AG04450 (cell line): ENCODE results near the gene MYL12A. TPM values are rescaled to one million over a fixed set of nuclear protein-coding genes. Genes with fewer than 3 reads are reported as not detected.

Experiments used
- CTCF ChIA-PET: fragments of 300-600, 350-600 bp; formaldehyde crosslinking; extraction: SDS; loops from one replicate; lab custom pipeline; 2022; ENCODE audit warnings: antibody characterized with exemption, inconsistent platforms; lab: Charles Lee
- POLR2A ChIA-PET: fragments of 350-600 bp; formaldehyde crosslinking; extraction: SDS; loops from one replicate; lab custom pipeline; 2021; ENCODE audit warnings: antibody characterized with exemption, inconsistent platforms; lab: Yijun Ruan, JAX
- DNase-seq: peaks from one replicate; pipeline ENCODE4 v3.0.0-alpha.2; 2011; ENCODE audit warnings: low read depth, low spot score
- H3K27ac ChIP-seq: one replicate; pipeline ENCODE4 v1.5.1; 2012; ENCODE audit warnings: low read depth, low read length, control low read depth
- H3K27me3 ChIP-seq: one replicate; pipeline ENCODE4 v1.6.0; 2012; ENCODE audit warnings: low read length; ENCODE audit not compliant: control insufficient read depth, insufficient read depth
- H3K4me3 ChIP-seq: 2 replicates; pipeline ENCODE4 v1.5.1; 2011; ENCODE audit warnings: mild to moderate bottlenecking, low read depth, low read length, control low read depth
- H3K9me3 ChIP-seq: 2 replicates; pipeline ENCODE4 v1.5.1; 2012; ENCODE audit warnings: low read length; ENCODE audit not compliant: control insufficient read depth, insufficient read depth
- CTCF ChIP-seq: IDR thresholded peaks from 2 replicates; pipeline ENCODE4 v1.5.1; 2011; ENCODE audit warnings: low read depth, low read length, control low read depth, inconsistent platforms
- polyA plus RNA-seq: library from polyadenylated mRNA; depleted of rRNA; stranded (reverse); fragments of >200 nt; gene quantifications from 2 replicates; pipeline ENCODE4 v1.2.3, GENCODE V29; 2011

MYL12A gene
- polyA plus RNA-seq, 1 experiment = 751 TPM

GRCh38 chr18:3214855-3215637 is 32.6 kb upstream of the MYL12A start:
- no peaks in the 10 kb centered on the region for H3K27me3 ChIP-seq
- H3K4me3 ChIP-seq = no peak overlapping the region
- CTCF ChIA-PET = no interaction called here
- no peaks in the 10 kb centered on the region; the same call in 1 of the 2 replicates for H3K9me3 ChIP-seq
- POLR2A ChIA-PET = no interaction called here
- TF ChIP-seq CTCF = no peak
- H3K27ac ChIP-seq = no peak overlapping the region
- no peak for DNase-seq

DNA sequence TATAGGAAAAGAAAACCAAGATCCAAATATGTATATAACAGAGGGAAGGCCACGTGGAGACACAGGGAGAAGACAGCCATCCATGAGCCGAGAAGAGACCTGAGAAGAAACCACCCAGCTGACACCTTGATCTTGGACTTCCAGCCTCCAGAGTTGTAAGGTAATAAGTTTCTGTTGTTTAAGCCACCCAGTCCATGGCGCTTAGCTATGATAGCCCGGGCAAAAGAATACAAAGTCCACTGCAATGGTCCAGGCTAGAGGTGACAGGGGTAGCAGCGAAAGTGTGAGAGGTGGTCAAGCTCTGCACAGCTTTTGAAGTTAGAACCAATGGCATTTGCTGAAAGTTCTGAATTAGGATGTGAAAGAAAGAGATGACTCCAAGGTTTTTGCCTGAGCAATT is 30.6 kb upstream of the MYL12A start:
- no peaks in the 10 kb centered on the region; the same call in 1 of the 2 replicates for H3K9me3 ChIP-seq
- DNase-seq = no peak
- H3K27me3 ChIP-seq = peaks cover 3% of the 10 kb centered on the region
- H3K27ac ChIP-seq = no peak overlapping the region
- H3K4me3 ChIP-seq = no peak overlapping the region
- ChIA-PET CTCF (no interaction called here), POLR2A (no interaction called here)
- no peak for TF ChIP-seq CTCF

GRCh38 chr18:3217948-3218647 is 29.5 kb upstream of the MYL12A start:
- peaks cover 5% of the 10 kb centered on the region for H3K27me3 ChIP-seq
- H3K27ac ChIP-seq = no peak overlapping the region
- ChIA-PET CTCF (interaction anchor here (0.8 to 1.4 kb wide), 2 partner anchors 27 to 156 kb away, joined by 3 read pairs; no protein-coding TSS in a partner anchor), POLR2A (no interaction called here)
- DNase-seq = no peak
- no peaks in the 10 kb centered on the region; the same call in 1 of the 2 replicates for H3K9me3 ChIP-seq
- no peak overlapping the region for H3K4me3 ChIP-seq
- no peak for TF ChIP-seq CTCF

DNA sequence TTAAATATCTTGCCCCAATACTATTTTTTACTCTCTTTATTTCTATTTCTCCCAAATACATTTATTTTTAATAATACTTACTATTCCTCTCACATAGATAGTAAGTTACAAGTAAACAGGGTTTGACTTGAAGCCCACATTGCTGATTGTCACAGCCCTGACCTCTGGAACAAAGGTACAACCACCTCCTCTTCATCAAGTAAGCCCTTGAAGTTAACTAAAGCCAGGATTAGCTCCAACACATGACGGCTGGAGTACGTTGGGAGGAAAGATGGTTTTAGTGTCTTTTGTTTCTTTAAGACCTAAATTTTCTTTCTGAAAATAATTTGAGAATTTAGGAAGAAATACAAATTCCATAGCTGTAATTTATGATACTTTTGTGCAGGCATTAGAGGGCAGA is 28.8 kb upstream of the MYL12A start:
- no peak for DNase-seq
- no peaks in the 10 kb centered on the region; the same call in 1 of the 2 replicates for H3K9me3 ChIP-seq
- ChIA-PET CTCF (interaction anchor here (0.6 to 1.4 kb wide), 3 partner anchors 13 to 232 kb away, joined by 3 to 5 read pairs (median 5); no protein-coding TSS in a partner anchor), POLR2A (no interaction called here)
- H3K27me3 ChIP-seq = peaks cover 5% of the 10 kb centered on the region
- H3K27ac ChIP-seq = no peak overlapping the region
- TF ChIP-seq CTCF = no peak
- H3K4me3 ChIP-seq = no peak overlapping the region

- Histone ChIP-seq H3K9me3 (no peaks in the 10 kb centered on the region; the same call in 1 of the 2 replicates), H3K27ac (no peak overlapping the region), H3K4me3 (no peak overlapping the region), H3K27me3 (peaks cover 5% of the 10 kb centered on the region)
- no peak for DNase-seq
- POLR2A ChIA-PET = no interaction called here
- CTCF ChIA-PET = interaction anchor here (0.6 to 1.4 kb wide), 3 partner anchors 13 to 233 kb away, joined by 3 to 5 read pairs (median 5); no protein-coding TSS in a partner anchor
- TF ChIP-seq CTCF = no peak
Measured at GRCh38 chr18:3219241-3219630, 28.4 kb upstream of the MYL12A start.
